Measurements from ENCODE around the gene VWA8.
"Not testable (repeated sequence)": the region's sequence is repeated elsewhere in the genome, so short reads cannot be mapped to it uniquely, and the experiment has no call there.

Gene VWA8

DNA sequence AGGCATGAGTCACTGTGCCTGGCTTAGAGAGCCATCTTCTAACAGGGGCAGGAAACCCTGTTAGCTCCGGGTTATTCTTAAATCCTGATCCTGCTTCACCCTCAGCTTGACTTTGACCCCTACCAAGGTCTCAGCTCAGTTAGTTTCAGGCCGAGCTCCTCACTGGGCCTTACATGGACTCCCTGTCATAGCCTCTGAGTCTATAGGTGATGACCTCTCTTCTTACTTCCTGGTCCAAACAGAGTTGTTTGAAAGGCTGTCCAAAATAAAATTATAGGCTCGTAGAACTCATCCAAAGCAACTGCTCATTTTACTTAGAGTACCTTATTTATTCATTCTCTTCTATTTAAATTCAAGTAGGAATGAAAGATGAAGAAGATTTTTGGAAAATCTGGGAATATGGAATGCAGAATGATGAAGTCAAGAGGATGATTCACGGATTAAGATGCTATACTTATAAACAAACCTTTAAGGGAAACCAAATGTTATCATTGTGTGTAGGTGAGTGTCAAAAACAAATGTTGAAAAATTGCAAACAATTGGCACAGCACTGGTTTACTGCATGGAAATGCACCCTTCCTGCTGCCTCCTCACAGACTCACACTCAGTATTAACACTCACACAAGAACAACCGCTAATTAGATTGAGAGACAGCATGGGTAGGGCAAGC is 329.5 kb downstream of the VWA8 start:
- DNase-seq, result no peak
- TF ChIP-seq, protein P1, sequence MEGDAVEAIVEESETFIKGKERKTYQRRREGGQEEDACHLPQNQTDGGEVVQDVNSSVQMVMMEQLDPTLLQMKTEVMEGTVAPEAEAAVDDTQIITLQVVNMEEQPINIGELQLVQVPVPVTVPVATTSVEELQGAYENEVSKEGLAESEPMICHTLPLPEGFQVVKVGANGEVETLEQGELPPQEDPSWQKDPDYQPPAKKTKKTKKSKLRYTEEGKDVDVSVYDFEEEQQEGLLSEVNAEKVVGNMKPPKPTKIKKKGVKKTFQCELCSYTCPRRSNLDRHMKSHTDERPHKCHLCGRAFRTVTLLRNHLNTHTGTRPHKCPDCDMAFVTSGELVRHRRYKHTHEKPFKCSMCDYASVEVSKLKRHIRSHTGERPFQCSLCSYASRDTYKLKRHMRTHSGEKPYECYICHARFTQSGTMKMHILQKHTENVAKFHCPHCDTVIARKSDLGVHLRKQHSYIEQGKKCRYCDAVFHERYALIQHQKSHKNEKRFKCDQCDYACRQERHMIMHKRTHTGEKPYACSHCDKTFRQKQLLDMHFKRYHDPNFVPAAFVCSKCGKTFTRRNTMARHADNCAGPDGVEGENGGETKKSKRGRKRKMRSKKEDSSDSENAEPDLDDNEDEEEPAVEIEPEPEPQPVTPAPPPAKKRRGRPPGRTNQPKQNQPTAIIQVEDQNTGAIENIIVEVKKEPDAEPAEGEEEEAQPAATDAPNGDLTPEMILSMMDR (IDR thresholded peaks at IDR 0.05), result no peak
- no peaks in the 10 kb centered on the region for H3K4me1 ChIP-seq
- intact Hi-C loops (cut with DNase I; ENCODE audit: low total_unique reads), result no loop called here
- no peak overlapping the region for H3K4me3 ChIP-seq
- H3K27ac ChIP-seq, result no peak overlapping the region
- H3K36me3 ChIP-seq, result no peaks in the 10 kb centered on the region
- H3K27me3 ChIP-seq, result no peaks in the 10 kb centered on the region
- no peaks in the 10 kb centered on the region for H3K9me3 ChIP-seq

GRCh38 chr13:41627425-41627824 is 333.5 kb downstream of the VWA8 start:
- Histone ChIP-seq H3K9me3 (no peaks in the 10 kb centered on the region), H3K27ac (no peak overlapping the region), H3K27me3 (no peaks in the 10 kb centered on the region), H3K4me3 (no peak overlapping the region), H3K4me1 (peaks cover 0 to 7% (median 2%) of the 10 kb centered on the region in 4 donors), H3K36me3 (no peaks in the 10 kb centered on the region)
- intact Hi-C loops (cut with DNase I; ENCODE audit: low total_unique reads), result no loop called here
- no peak for DNase-seq
- TF ChIP-seq, protein P1 (IDR thresholded peaks at IDR 0.05), result no peak

GRCh38 chr13:41624041-41624440 is 336.9 kb downstream of the VWA8 start:
- Histone ChIP-seq H3K4me3 (no peak overlapping the region), H3K27ac (no peak overlapping the region)

GRCh38 chr13:41622432-41623429 is 338.2 kb downstream of the VWA8 start:
- TF ChIP-seq, protein P1 (IDR thresholded peaks at IDR 0.05), result no peak
- Histone ChIP-seq H3K4me3 (no peak overlapping the region), H3K9me3 (no peaks in the 10 kb centered on the region), H3K27ac (peak overlapping the region; percentile 45 to 61), H3K27me3 (no peaks in the 10 kb centered on the region), H3K36me3 (no peaks in the 10 kb centered on the region), H3K4me1 (peaks cover 0 to 21% (median 4%) of the 10 kb centered on the region in 4 donors)
- no peak for DNase-seq
- intact Hi-C loops (cut with DNase I; ENCODE audit: low total_unique reads), result no loop called here

More at GRCh38 chr13:41624041-41624440, 336.9 kb downstream of the VWA8 start:
- H3K27me3 ChIP-seq, result no peaks in the 10 kb centered on the region
- TF ChIP-seq, protein P1 (IDR thresholded peaks at IDR 0.05), result no peak
- no peaks in the 10 kb centered on the region for H3K36me3 ChIP-seq
- no peak for DNase-seq
- H3K4me1 ChIP-seq, result peaks cover 0 to 21% (median 4%) of the 10 kb centered on the region in 4 donors
- no peaks in the 10 kb centered on the region for H3K9me3 ChIP-seq
- intact Hi-C loops (cut with DNase I; ENCODE audit: low total_unique reads), result no loop called here

GRCh38 chr13:41621716-41622431 is 339.0 kb downstream of the VWA8 start:
- Histone ChIP-seq H3K27me3 (no peaks in the 10 kb centered on the region), H3K27ac (peak overlapping the region; percentile 45 to 50), H3K36me3 (no peaks in the 10 kb centered on the region), H3K4me1 (peaks cover 0 to 24% (median 4%) of the 10 kb centered on the region in 4 donors), H3K4me3 (no peak overlapping the region), H3K9me3 (no peaks in the 10 kb centered on the region)
- intact Hi-C loops (cut with DNase I; ENCODE audit: low total_unique reads), result no loop called here
- no peak for DNase-seq
- TF ChIP-seq, protein P1 (IDR thresholded peaks at IDR 0.05), result no peak

GRCh38 chr13:41617633-41618032 is 343.3 kb downstream of the VWA8 start:
- peaks cover 0 to 43% (median 8%) of the 10 kb centered on the region in 4 donors for H3K4me1 ChIP-seq
- H3K27me3 ChIP-seq; H3K36me3 ChIP-seq; intact Hi-C loops (cut with DNase I; ENCODE audit: low total_unique reads); H3K27ac ChIP-seq; H3K4me3 ChIP-seq; DNase-seq; H3K9me3 ChIP-seq: not testable (repeated sequence)

All from tibial artery (tissue), 4 donors.